Endothelial cell of umbilical vein (primary cell): ENCODE results near the gene NR6A1.

Experiments used
- CTCF ChIP-seq, 2 donors: IDR thresholded peaks; 1 replicate in 1 of 2; 2 replicates in 1 of 2; pipeline ENCODE4 v1.5.1; 2011; ENCODE audit warnings: low read length in 2 of 2, mild to moderate bottlenecking in 2 of 2, moderate library complexity in 2 of 2, control low read depth in 1 of 2, inconsistent platforms in 1 of 2, low read depth in 1 of 2; ENCODE audit not compliant: insufficient read depth in 1 of 2; ENCODE audit errors: extremely low read depth in 1 of 2
- EZH2 ChIP-seq: IDR thresholded peaks from 2 replicates; pipeline ENCODE4 v1.6.1; 2012; ENCODE audit warnings: borderline replicate concordance, low read depth, mild to moderate bottlenecking, moderate library complexity, low read length, inconsistent platforms; ENCODE audit not compliant: severe bottlenecking
- FOS ChIP-seq: IDR thresholded peaks from 2 replicates; pipeline ENCODE4 v1.6.1; 2011; ENCODE audit warnings: mild to moderate bottlenecking, low read length, moderate library complexity, borderline replicate concordance; ENCODE audit not compliant: insufficient read depth
- JUN ChIP-seq: IDR thresholded peaks from 2 replicates; pipeline ENCODE4 v1.6.1; 2011; ENCODE audit warnings: borderline replicate concordance, low read depth; ENCODE audit not compliant: insufficient read length, insufficient read depth
- POLR2A ChIP-seq: IDR thresholded peaks from 2 replicates; pipeline ENCODE4 v1.6.1; 2012; ENCODE audit warnings: low read depth, mild to moderate bottlenecking, control low read depth, low read length
- POLR2AphosphoS5 ChIP-seq: IDR thresholded peaks from 2 replicates; pipeline ENCODE4 v1.6.1; 2012; ENCODE audit warnings: low read depth, mild to moderate bottlenecking, control low read depth, low read length, moderate library complexity; ENCODE audit not compliant: insufficient read depth
- TF ChIP-seq, protein P1 (sequence below): IDR thresholded peaks from 2 replicates; pipeline ENCODE4 v1.6.1; 2011; ENCODE audit not compliant: insufficient read depth, insufficient read length

DNA sequence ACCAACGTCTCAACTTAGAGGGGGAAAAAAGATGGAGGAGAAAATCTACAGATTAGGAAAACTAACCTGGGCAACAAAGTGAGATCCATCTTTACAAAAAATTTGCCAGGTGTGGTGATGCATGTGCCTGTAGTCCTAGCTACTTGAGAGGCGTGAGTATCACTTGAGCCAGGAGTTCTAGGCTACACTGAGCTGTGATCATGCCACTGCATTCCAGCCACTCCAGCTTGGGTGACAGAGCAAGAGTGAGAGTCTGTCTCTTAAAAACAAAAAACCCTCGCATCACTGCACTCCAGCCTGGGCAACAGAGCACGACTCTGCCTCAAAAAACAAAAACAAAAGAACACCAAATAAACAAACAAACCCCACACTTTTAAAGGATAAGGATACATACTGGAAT lies 165.9 kb downstream of the NR6A1 start:
- TF ChIP-seq CTCF (IDR thresholded peaks at IDR 0.05; ENCODE audit: extremely low read depth in 1 of 2, insufficient read depth in 1 of 2, low read depth in 1 of 2, low read length in 2 of 2): no peak
- TF ChIP-seq FOS: no peak
- TF ChIP-seq POLR2A: no peak
- no peak for TF ChIP-seq EZH2
- no peak for TF ChIP-seq POLR2AphosphoS5
- no peak for TF ChIP-seq JUN
- TF ChIP-seq, protein P1, sequence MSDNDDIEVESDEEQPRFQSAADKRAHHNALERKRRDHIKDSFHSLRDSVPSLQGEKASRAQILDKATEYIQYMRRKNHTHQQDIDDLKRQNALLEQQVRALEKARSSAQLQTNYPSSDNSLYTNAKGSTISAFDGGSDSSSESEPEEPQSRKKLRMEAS: no peak
